ENCODE measurements around the gene TMEM185A.
"Not testable (repeated sequence)": the region's sequence is repeated elsewhere in the genome, so short reads cannot be mapped to it uniquely, and the experiment has no call there.

Gene TMEM185A

GRCh38 chrX:149547782-149548181, 83.8 kb downstream of the TMEM185A start:
- DNase-seq (ENCODE audit: low read depth); H3K4me3 ChIP-seq (ENCODE audit: low read depth, low read length): not testable (repeated sequence)

- not testable (repeated sequence) for H3K4me3 ChIP-seq (ENCODE audit: low read depth, low read length); DNase-seq (ENCODE audit: low read depth)
Observed at GRCh38 chrX:149546962-149547361, 84.6 kb downstream of the TMEM185A start.

Measured in NB4 (cell line).